ENCODE results near the gene GCK.
"Not testable (repeated sequence)": the region's sequence is repeated elsewhere in the genome, so short reads cannot be mapped to it uniquely, and the experiment has no call there.

GCK gene

GRCh38 chr7:44200699-44201461 lies 11.6 kb upstream of the GCK start, which contains the start of gene YKT6:
Gene YKT6 (plus strand): TSS chr7:44200978. CDS start chr7:44201136, 158 bp downstream.
- DNase-seq, result peak; percentile 96

GRCh38 chr7:44200163-44200562 lies 10.9 kb upstream of the GCK start:
- not testable (repeated sequence) for DNase-seq

GRCh38 chr7:44197474-44197873 lies 8.2 kb upstream of the GCK start:
- DNase-seq, result no peak

GRCh38 chr7:44196450-44196872 lies 7.2 kb upstream of the GCK start:
- peak; percentile 42 for DNase-seq

GRCh38 chr7:44195889-44196288 lies 6.7 kb upstream of the GCK start:
- no peak for DNase-seq

DNA sequence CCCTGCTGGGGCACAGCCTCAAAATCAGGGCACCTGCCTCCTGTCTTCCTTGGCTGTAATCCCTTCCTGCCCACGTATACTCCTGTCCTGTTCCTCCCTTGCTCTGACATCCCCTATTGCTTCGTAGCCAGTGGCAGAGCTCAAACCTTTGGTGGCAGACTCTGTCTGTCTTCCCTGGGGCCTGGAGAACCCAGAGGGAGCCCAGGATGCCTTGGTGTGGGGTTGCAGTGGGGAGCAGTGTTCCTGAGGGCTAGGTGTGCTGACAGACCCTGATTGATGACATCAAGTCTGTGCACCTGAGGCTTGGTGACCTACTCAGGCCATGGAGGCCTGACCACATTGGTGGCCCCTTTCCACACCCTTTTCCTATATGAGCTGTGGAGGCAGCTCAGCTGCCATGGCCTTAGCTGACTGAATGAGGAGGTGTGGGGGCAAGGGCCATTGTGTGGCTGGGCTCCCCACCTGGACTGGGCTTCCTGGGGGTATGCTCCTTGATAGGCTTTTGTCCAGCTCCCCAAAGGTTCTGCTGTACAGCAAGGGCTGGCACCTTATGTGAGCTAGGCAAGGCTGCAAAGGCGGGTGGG lies 5.4 kb upstream of the GCK start:
- DNase-seq, result no peak

DNA sequence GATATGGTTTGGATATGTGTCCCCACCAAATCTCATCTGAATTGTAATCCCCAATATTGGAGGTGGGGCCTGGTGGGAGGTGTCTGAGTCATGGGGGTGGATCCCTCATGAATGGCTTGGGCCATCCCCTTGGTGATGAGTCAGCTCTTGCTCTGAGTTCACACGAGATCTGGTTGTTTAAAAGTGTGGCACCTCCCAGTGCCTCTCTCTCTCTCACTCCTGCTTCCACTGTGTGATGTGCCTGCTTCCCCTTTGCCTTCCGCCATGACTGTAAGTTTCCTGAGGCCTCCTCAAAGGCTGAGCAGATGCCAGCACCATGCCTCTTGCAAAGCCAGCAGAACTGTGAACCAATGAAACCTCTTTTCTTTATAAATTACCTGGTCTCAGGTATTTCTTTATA lies 4.8 kb upstream of the GCK start:
- peak; percentile 53 for DNase-seq

GRCh38 chr7:44193011-44193802 lies 4.0 kb upstream of the GCK start:
- DNase-seq, result no peak

DNA sequence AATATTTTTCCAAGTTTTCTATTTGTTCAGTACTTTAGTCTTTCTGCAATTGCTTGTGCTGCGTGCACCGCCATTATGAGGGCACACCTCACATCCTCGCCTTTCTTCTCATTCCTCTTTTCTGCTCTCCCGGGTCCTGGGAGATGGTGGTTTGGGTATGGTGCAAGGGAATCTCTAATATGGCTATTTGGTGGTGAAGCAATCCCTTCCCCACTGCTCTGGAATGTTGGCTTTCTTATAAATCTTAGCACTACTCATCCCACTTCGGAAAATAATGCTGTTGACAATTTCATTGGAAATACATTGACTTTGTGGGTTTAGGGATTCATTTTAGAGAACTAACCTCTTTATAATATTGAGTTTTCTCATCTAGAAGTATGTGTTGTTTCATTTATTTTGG lies 1.9 kb upstream of the GCK start:
- no peak for DNase-seq

GRCh38 chr7:44189993-44190872 lies 994 bp upstream of the GCK start:
- DNase-seq, result no peak

GRCh38 chr7:44188480-44189225 lies 586 bp downstream of the GCK start:
- DNase-seq, result no peak

DNA sequence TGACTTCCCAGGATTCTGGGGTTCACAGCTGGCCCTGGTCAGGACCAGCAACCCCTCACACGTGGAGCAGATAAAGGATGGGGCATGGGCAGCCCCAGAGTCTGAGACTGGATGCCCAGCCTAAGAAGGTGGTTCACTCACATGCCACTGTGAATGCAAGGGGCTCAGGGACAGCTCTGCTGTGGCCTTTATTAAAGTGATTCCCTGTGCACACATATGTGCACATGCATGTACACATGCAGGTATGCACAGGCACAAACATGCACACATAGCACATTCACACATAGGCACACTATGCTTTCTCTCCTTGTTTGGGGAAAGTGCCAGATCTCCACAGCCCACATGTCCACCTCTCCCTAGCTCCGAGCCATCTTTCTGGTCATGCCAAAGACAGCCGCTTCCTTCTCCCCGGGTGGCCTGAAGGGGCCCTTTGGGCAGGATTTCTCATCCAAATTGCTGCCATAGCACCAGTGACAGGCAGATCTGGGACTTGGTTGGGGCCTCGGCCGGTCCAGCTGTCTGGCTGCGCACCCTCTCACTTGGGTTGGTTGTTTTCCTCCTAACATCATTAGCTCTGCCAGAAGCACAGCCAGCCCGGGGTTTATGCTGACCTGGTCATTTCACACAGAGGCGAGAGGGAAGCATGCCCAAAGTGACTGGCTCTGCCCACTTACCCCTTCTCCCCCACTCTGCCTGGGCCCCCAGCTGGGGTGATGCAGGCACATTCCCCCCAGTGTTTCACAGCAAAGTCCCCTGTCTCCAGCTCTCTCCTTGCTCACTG lies 1.4 kb downstream of the GCK start:
- no peak for DNase-seq

GRCh38 chr7:44186736-44187135 lies 2.5 kb downstream of the GCK start:
- DNase-seq, result no peak

DNA sequence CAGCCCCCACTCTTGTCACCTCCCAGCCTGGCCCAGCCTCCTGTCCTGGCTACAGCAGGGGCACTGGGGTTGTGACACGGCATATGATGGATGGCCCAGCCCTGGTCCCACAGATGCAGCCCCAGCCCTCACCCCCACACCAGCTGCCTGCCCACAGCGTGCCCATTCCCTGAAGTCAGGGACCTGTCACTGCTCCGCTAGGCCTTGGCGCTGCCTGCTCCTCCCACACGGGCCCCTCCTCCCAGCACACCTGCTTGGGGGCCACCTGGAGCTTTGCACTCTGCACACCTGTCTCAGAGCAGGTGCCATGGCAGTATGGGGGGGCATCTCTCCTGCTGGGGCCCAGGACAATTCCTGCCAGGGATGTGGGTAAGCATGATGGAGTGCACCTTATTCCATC lies 3.5 kb downstream of the GCK start:
- no peak for DNase-seq

DNA sequence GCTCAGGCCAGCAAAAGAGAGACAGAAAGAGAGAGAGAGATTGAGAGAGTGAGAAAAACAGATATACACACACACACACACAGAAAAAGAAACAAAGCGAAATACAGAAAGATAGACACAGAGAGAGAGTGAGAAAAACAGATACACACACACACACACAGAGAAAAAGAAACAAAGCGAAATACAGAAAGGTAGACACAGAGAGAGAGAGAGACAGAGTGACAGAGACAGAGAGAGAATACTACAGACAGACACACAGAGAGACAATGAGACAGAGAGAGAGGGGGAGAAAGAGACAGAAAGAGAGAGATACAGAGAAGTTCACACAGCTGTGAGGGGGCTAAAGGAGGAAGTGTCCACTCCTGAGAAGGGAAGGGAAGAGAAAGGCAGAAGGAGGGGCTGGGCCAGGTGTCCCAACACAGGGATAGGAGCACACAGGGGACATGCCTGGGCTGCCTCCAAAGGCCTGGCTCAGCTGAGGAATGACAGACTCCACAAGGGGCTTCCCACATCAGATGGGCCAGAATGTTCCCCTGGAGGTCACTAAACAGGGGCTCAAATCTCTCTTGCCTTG lies 4.3 kb downstream of the GCK start:
- no peak for DNase-seq

- peak; percentile 85 for DNase-seq
These were observed 4.9 kb downstream of the GCK start for GRCh38 chr7:44184206-44184872.

DNA sequence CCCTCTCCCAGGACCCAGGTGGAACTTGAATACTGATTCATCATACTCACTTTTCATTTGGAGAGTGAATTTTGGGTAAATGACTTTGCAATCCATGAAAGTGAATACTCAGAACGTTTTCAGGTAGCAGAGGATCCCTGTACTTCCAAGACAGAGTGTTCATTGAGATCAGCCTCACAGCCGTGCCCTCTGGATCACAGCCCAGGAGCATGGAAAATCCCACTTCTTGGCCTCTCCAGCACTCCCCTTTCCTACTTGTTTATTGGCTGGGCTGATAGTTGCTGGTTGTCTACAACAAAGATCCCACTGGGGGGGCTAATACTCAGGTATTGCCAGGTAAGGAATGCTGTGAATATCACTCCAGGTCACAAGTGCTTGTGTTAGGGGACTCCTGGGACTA lies 5.9 kb downstream of the GCK start:
- DNase-seq, result no peak

- no peak for DNase-seq
These were observed 6.4 kb downstream of the GCK start for GRCh38 chr7:44182827-44183226.

DNA sequence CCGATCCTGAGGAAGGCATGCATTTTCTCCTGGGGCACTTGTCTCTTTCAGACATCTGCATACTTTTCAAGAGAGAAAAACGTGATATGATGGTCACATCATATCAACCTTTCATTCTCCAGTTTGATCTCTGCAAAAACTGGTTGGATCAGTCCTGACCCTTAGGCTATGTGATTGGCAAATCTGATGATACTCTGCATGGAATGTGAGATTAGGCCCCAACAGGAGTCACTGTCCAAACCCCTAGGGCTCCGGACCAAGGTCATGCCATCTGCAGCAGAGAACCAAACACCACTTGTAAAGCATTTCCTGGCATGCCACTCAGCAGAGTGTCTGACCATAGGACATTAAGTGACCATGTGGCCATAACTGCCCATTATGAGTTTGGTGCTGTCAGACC lies 8.6 kb downstream of the GCK start:
- DNase-seq, result no peak

DNA sequence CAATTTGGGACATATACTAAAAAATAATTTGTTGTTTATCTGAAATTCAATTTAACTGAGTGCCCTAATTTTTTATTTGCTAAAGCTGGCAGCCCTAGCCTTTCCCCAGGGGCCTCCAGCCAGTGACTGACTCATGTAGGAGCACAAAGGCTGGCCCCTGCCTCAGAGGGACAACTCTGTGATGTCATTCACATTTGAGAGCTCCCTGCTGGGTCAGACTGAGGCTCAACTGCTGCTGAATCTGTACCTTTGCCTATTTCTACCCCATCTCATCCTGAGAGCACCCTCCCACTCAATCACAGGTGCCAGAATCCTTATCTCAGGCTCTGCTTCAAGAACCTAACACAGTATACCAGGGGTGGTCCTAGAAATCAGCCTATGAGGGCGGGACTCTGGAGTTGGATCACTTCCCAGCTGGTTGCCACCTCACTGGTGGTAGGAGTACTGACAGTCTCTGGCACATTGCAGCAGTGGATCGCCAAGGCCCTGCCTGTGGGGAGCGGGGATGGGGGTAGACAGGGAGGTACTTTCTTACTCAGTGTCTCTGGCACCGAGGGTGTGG lies 11.6 kb downstream of the GCK start:
- DNase-seq, result peak; percentile 43

Data from fibroblast of skin of right biceps (primary cell).